ENCODE measurements around the gene ZFYVE9.

The ZFYVE9 gene

GRCh38 chr1:52153898-52154297 lies 12.0 kb downstream of the ZFYVE9 start:
- TF ChIP-seq CTCF (IDR thresholded peaks at IDR 0.05): no peak
- H3K4me3 ChIP-seq (ENCODE audit: low read depth in 1 of 2, low read length in 1 of 2): no peak overlapping the region

GRCh38 chr1:52156460-52156859 lies 14.6 kb downstream of the ZFYVE9 start:
- H3K4me3 ChIP-seq (ENCODE audit: low read depth in 1 of 2, low read length in 1 of 2): no peak overlapping the region
- H3K9me3 ChIP-seq: no peaks in the 10 kb centered on the region
- no peaks in the 10 kb centered on the region for H3K27me3 ChIP-seq
- H3K4me1 ChIP-seq (ENCODE audit: control insufficient read depth in 1 of 2, insufficient read depth in 1 of 2, low read depth in 1 of 2, low read length in 1 of 2): no peaks in the 10 kb centered on the region
- H3K36me3 ChIP-seq: no peaks in the 10 kb centered on the region
- TF ChIP-seq CTCF (IDR thresholded peaks at IDR 0.05): no peak
- H3K27ac ChIP-seq: no peak overlapping the region

More at GRCh38 chr1:52153898-52154297, 12.0 kb downstream of the ZFYVE9 start:
- H3K27me3 ChIP-seq: no peaks in the 10 kb centered on the region
- H3K4me1 ChIP-seq (ENCODE audit: control insufficient read depth in 1 of 2, insufficient read depth in 1 of 2, low read depth in 1 of 2, low read length in 1 of 2): no peaks in the 10 kb centered on the region
- no peaks in the 10 kb centered on the region for H3K36me3 ChIP-seq
- no peaks in the 10 kb centered on the region for H3K9me3 ChIP-seq
- H3K27ac ChIP-seq: no peak overlapping the region

GRCh38 chr1:52157582-52157981 lies 15.7 kb downstream of the ZFYVE9 start:
- H3K4me3 ChIP-seq (ENCODE audit: low read depth in 1 of 2, low read length in 1 of 2): no peak overlapping the region
- no peaks in the 10 kb centered on the region for H3K36me3 ChIP-seq
- H3K4me1 ChIP-seq (ENCODE audit: control insufficient read depth in 1 of 2, insufficient read depth in 1 of 2, low read depth in 1 of 2, low read length in 1 of 2): no peaks in the 10 kb centered on the region
- H3K27ac ChIP-seq: no peak overlapping the region
- no peaks in the 10 kb centered on the region for H3K9me3 ChIP-seq
- no peaks in the 10 kb centered on the region for H3K27me3 ChIP-seq
- no peak for TF ChIP-seq CTCF (IDR thresholded peaks at IDR 0.05)

- Histone ChIP-seq H3K4me1 (ENCODE audit: control insufficient read depth in 1 of 2, insufficient read depth in 1 of 2, low read depth in 1 of 2, low read length in 1 of 2) (no peaks in the 10 kb centered on the region), H3K4me3 (ENCODE audit: low read depth in 1 of 2, low read length in 1 of 2) (no peak overlapping the region), H3K9me3 (no peaks in the 10 kb centered on the region), H3K27ac (no peak overlapping the region), H3K27me3 (no peaks in the 10 kb centered on the region), H3K36me3 (no peaks in the 10 kb centered on the region)
- TF ChIP-seq CTCF (IDR thresholded peaks at IDR 0.05): no peak
Measured at GRCh38 chr1:52158218-52158617, 16.3 kb downstream of the ZFYVE9 start.

- H3K27ac ChIP-seq: no peak overlapping the region
- TF ChIP-seq CTCF (IDR thresholded peaks at IDR 0.05): no peak
- H3K36me3 ChIP-seq: no peaks in the 10 kb centered on the region
- H3K27me3 ChIP-seq: no peaks in the 10 kb centered on the region
- no peaks in the 10 kb centered on the region for H3K9me3 ChIP-seq
- H3K4me3 ChIP-seq (ENCODE audit: low read depth in 1 of 2, low read length in 1 of 2): no peak overlapping the region
- no peaks in the 10 kb centered on the region for H3K4me1 ChIP-seq (ENCODE audit: control insufficient read depth in 1 of 2, insufficient read depth in 1 of 2, low read depth in 1 of 2, low read length in 1 of 2)
Measured at GRCh38 chr1:52159033-52159789, 17.3 kb downstream of the ZFYVE9 start.
